ENCODE data around the gene MYOT.

DNA sequence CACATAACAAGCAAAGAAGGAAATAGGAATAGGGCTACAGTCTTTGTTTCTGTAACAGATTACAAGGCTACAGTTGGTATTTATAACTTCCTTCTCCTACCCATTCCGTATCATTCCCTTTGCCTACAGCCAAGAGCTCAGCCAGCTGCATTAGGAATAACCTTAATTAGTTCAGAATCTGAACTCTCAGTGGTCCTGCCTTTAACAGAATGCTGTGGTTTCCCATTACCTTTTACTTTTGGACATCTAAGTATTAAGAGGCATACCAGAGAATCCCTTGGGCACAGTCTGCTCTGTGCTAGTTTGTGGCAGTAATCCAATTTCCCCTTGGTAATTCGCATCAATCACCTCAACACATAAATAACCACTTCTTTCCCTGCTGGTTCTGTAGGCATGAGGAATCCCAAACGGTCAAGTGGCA is 65.8 kb downstream of the MYOT start:
- no peak for TF ChIP-seq POLR2A (IDR thresholded peaks at IDR 0.05; ENCODE audit: low read length)
- no peak for TF ChIP-seq GATA1 (IDR thresholded peaks at IDR 0.05; ENCODE audit: low read depth, low read length)
